ENCODE data around the gene STAT4.

Gene STAT4

DNA sequence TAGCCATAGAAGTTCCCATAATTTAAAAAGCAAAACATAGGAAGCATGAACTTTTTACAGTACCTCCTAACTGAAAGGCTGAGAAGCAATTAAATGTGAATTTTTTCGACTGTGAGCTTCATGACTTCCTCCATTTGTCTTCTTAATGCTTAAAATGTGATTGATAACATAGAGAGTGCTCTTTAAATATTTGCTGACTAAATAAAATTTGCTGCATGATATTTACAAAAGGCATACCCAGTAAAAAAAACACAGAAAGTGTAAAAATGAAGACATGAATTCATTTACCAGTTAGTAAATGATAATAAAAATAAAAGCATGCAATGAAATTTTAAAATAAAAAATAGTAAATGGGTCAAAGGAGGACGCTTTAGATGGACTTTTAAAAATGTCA lies 21.9 kb downstream of the STAT4 start:
- DNase-seq: no peak

DNA sequence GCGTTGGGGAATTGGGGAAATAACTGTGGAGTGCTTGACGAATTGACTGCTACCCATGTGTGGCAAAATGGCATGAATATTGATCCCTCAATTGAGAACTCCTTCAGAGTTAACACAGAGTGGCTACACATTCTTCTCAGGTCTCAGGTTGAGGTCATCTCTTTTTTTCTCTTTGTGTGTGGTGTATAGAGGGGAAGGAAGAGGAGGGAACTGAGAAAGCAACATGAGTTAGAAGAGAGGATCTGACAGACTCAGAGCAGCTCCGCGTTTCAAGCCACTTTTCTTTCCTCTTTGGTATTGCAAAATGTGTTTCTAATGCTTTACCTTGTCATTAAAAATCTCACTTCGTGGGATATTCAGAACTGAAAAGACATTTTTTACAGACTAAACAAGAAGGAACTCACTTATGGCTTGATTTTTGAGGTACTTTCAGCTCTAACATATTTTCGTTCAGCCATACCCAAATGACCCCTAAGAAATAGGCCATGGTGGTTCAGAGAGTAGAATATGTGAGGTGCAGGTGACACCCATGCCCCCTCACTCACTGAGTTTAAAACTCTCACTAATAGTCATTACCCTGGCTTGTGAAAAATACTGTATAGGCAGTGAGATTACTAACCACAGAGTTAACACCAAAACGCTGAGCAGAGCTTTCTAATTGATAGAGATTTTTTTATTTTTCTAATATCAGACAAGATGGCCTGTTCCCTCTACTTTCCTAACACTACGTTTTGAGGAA lies 22.5 kb downstream of the STAT4 start:
- no peak for DNase-seq

DNA sequence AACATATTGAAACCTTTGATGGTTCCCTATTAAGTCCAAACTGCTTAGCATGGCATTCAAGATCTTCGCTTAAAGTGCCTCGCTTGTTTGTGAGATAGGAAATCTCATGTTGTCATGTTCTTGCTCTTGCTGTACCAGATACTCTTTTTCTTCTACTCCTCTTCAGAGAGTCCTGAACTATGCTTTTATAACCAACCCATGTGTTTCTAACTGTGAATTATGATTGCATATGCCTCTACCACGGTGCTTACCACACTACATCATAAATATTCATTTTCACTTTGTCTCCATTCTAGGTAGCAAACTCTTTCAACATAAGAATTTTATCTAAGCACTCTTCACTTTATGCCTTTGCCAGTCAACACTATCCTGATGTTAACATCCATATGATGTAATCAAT lies 23.6 kb downstream of the STAT4 start:
- DNase-seq: no peak

DNA sequence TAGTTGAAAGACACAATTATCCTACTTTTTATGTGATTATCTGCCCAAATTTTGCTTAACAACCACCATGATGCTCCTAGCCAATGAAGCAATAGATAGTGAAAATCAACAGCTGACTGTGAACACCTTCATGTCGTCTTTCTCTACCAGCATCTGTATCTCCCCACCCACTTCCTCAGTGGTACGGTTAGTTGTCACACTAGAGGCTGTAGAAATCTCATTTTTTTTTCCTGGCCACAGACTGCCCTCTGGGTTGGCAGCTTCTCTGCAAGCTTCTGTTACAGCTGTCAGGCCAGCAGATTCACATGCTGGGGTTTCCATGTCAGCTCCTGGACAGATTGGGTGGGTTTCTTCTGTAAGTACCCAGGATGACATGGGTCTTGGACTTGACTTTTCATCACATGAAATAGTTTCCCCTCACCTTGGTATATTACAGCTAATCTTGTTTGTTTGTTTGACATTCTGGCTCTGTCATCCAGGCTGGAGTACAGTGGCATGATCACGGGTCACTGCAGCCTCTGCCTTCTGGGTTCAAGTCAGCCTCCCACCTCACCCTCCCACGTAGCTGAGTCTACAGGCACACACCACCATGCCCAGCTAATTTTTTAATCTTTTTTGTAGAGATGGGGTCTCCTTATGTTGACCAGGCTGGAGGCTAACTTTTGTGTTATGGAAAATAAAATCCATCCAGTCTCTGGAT lies 24.3 kb downstream of the STAT4 start:
- no peak for DNase-seq

DNA sequence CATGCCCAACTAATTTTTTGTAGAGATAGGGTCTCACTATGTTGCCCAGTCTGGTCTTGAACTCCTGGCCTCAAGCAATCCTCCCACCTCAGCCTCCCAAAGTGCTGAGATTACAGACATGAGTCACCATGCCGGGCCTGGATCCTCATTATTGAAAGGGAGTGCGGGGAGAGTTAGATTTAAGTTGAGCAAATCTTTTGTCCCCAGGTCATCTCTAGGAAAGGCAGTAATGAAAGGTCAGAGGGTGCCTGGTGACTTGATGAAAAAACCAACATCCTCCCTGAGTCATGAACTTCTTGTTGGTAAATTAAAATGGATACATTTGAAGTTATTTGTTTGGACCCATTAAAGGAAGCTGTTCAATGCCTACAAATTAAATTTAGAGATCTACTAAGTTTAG lies 25.1 kb downstream of the STAT4 start:
- no peak for DNase-seq

DNA sequence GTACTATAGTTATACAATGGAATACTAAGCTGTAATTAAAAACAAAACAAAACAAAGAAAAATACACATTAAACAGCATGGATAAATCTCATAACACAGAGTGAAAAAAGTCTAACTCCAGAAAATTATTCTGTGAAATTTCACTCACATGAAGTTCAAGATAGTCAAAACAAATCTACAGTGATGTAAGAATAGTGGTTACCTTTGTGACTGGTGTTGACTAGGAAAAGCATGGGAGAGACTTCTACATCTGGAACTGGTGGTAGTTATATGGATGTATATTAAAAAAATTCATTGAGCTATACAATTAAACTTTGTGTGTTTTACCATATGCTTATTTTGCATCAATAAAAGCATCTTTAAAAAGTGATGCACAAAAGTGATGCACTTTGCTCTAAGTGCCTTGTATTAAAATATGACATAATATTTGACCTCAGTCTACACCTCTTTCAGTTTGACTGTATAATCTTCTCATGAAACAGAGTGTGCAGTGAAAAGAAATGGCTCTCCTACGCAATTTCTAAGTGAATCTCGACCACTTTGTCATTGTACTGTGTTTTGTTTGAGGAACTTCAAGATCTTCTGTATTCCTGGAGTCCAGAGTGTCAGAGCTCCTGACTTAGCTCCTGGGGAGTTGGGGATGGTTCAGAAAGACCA lies 28.0 kb downstream of the STAT4 start:
- no peak for DNase-seq

DNA sequence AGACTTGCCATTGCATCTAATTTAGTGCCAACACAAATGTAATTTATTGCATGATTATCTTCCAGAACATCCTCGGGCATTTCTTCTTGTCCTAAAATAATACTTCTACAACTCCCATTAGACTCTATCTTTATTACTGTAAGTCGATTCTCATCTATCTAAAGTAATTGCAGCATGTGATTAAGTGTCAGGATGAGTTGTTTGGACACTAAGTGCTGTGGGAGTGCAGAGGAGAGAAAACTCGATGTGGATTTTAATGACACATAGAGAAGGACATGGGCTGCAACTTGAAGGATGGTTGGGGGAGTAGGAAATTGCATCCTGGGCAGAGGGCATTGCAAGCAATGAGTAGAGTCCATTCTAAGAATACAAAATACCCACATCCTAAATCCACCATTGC lies 33.5 kb downstream of the STAT4 start:
- DNase-seq: no peak

DNA sequence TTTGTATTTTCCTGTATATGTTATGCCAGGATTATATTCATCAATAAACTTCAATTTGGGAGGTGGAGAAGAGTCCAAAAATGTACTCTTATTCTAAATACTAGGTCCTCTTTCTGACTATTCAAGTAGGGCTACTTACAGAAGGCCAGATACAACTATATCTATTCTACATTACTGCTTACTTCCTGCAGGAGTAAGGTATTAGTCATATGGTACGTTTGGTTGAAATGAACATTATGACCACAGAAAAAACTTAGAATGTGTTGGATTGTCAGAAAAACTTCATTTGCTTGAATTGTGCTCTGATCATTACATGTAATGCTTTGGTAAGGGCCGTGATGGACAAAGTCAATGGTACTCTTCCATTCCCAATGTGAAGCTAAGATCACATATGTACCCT lies 35.0 kb downstream of the STAT4 start:
- DNase-seq: no peak

DNA sequence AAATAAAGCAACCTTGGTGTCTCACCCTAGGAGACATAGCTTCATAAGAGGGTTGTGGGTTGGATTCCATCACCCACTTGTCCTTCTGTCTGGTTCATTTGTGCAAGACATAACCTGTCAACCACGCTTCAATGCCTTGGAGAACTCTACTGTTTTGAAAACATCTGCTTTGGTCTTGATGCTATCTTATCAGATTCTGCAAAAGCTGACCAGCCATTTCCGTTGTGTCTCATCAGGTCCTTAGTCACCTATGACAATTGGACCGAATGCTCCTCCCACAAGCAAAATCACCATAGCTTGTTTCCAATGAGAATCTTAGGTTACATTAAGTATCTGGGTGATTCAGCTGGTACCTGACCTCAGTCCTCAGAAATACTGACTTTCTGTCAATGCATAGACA lies 35.4 kb downstream of the STAT4 start:
- no peak for DNase-seq

DNA sequence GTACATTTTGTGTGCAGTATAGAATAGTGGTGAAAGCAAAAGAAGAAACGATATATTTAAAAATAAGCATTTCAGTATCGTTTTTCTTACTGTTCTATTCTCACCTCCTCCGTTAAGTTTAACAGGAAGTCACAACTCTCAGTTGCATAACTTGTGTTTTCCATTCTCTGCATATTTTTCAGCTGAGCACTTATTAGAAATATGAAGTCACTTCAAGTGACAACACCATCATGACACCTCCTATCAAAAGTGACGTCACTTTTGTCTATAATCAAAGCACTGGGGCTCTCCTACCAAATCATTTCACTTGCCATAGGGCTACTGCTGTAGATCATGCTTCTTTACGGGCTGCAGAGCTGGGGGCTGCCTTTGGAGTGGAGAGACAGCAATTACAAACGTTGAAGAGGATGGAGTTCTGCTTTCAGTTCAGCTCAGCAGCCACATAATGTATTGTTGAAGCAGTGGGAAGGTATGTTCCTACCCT lies 36.3 kb downstream of the STAT4 start:
- DNase-seq: no peak

DNA sequence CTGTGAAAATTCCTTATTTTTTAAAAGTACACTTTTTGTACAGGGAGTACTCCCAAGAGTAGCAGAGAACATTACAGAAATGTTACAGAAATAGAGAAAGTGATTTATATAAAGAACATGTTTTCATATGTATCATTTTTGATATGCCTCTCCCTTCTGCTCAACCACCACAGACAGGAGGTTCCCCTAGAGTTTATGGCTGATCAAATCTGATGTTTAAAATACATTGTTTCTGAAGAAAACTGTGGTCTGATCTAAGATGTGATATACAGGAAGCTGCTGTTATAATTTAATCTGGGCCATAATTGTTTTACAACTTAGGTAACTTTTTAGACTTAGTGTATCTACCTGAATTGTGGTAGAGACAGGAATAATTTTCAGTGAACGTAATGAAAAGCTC lies 37.0 kb downstream of the STAT4 start:
- DNase-seq: no peak

DNA sequence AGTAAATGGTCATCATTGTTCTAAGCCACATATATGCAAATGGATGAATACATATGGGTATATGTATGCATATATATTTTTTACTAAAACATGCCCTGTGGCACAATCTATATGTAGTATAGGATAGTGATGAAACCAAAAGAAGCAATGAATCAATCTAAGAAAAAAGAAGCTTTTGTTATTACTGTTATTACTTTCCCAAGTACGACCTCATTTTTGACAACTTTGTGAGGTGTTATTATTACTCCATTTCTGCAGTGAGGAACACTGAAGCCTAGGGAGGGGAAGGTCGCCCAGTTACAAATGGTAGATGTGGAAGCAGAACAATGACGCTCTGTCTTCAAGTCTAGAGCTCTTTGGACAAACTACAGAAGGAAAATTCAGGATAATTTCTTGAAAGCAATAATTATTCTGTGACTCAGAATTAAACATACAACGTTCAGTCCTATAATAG lies 38.3 kb downstream of the STAT4 start:
- no peak for DNase-seq

DNA sequence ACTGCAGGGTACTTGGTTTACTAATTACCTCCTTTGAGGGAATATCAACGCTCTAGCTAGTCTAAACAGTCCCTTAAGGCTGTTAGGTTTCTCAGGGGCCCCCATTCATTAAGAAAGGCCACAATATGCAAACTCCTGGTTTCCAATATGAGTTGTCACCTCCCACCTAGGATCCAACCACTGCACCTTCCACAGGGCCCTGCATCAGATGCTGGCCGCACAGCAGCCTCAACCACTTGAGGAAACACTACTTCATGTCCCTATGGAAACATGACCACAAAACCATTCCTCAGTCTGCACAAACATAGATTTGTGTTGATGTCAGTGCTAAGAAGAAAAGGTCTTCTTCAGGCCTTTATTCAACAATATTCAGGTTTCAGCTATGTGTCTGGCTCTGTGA lies 40.9 kb downstream of the STAT4 start:
- no peak for DNase-seq

DNA sequence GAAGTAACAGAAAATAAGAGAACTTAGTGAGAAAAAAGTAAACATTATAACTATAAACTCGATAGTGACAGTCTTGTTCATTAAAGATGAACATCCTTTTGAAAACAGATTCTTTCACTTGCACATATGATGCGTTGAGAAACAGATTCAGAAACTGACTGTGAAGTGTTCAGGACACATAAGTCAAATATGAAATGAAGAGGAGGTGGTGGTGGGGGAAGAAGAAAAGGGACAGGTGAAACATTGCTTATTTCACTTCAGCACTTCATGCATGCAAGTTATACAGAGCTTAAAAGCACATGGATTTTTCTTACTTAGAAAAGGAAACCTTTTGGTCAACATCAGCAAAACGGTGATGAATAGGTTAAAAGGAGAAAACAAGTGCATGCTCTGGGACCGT lies 42.5 kb downstream of the STAT4 start:
- DNase-seq: no peak

DNA sequence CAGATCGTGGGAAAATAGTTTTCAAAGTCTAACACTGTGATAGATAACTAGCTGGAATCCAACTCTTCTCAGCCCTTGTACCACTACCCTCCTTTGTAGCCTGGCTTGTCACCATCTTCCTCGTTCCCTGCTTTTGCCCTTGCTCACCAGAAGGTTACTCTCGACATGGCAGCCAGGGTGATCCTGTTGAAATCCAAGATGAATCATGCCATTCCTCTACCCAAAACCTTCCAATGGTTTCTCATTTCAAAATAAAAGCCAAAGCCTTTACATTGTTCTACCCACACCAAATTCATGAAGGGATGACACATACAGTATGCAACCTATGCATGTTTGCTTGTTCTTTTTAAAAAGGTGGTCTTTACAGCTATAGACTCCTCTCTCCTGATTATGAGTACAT lies 45.7 kb downstream of the STAT4 start:
- no peak for DNase-seq

DNA sequence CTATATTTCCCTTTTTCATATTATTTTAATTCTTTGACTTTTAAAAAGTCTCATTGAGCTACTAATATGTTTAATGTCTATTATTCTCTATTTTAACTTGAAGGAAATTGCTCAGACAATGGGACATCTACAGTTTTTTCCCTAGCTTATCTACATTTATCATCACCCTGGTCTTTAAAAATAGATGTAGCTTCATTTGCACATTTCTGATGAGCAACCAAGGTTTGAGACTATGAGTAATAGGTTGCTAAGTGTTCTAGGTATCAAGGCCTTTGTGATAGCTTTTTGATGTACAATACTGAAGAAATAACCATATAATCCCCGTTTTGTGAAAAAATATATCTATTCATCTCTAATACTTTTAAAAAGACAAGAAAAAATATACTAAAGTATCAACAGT lies 47.0 kb downstream of the STAT4 start:
- DNase-seq: no peak

DNA sequence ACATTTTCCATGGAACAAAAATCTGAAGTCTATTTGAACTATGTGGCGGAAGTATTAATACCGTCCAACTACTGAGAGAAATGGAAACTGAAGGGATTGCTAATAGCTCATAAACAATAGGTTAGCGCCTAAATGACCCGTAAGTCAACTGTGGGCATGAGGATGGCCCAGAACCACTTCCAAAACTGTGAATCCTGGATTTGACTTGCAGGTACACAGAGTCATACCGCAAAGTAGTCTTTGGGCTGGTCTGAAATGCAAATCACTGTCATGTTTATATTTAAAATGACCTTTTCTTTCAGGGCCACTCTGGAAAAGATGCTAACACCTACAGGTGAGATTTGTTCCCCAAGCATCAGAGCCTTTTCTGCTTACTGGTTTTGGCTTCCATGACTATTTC lies 50.6 kb downstream of the STAT4 start:
- no peak for DNase-seq

DNA sequence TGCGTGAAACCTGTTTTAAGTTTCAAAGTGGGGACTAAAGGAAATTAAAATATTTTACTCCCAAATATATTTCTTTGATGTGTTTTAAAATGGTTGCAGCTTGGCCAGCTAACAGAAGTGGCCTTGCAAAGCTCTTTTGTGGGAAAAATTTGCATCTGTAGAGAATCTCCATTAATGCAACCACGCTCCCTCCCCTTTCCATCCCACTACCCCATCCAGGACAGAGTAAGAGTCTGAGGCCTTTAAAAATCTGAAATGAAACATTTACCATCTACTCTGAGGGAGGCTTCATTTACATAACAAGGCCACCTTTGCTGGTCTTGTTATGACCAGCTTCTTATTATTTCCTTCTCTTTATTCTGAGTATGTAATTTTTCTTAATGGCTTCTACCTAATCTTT lies 63.5 kb downstream of the STAT4 start:
- DNase-seq: no peak

DNA sequence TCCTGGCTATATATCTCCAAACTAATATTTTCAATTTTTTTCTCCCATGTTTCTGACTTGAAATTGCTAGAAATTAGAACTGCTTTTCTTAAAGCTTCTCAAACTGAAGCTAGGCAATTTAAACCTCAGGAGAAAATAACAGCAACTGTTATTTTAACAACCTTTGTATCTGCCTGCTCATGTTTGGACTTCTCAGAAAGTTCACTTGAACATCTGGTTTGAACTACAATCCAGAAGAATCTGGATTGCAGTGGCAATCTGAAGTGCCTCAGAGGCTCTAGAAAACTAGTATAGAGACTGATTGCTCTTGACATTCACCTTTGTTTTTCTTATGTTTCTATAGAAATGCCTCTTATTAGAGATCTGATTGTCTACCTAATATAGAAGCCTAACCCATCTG lies 64.1 kb downstream of the STAT4 start:
- DNase-seq: no peak

DNA sequence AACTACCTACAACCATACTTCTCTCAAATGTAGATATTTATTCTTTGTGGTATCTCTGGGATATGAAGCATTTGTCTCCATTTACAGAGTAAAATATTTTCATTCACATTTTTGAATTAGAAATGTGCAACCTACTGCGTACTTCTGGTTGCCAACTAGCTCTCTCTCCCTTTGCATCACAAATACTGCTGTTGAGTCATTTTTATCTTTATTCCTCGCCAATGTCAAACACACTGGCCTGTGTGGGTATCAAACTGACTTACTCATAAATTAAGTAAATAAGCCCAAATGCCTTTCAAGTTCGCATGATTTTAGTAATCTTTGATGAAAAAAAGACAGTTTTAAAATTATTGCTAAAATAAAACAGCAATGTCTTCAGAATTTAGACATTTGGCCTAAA lies 67.3 kb downstream of the STAT4 start:
- DNase-seq: no peak

DNA sequence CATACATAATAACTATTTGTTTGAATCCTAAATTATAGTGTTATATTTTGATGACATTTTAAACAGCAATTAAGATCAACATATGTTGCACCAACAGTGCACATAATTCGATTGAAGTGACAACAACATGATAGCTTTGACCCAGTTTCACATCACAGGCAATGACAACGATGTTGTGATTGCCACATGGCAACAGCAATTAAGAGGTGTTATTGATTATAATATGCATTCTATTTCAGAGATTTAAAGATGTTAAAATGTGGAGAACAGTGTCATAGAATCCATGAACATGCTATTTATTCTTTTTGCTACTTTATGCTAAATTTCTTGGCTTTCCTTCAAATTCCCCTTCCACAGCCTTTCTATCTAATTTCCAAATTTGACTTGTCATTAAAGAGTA lies 68.5 kb downstream of the STAT4 start:
- no peak for DNase-seq

DNA sequence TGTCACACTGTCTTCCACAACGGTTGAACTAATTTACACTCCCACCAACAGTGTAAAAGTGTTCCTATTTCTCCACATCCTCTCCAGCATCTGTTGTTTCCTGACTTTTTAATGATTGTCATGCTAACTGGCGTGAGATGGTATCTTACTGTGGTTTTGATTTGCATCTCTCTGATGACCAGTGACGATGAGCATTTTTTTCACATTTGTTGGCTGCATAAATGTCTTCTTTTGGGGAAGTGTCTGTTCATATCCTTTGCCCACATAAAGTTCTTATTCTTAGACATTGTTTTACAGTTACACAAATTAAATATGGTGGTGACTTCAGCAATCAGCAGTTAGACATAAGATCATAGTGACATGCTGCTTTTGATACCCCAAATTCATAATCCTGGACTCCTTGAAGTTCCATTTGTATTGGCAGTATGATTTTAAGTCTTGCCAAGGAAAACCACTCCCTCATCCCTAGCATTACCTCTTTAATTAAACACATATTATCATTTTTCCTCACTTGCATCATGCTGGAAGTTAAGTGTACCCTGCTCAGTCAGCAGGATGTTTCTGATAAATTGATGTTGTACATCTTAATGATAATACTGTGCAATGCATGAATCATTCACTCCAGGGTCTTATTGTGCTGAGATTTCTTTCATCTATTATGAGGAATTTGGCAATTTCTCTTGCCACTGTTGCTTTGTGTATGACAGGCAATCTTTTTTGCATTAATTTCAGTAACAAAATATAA lies 69.2 kb downstream of the STAT4 start:
- DNase-seq: no peak

DNA sequence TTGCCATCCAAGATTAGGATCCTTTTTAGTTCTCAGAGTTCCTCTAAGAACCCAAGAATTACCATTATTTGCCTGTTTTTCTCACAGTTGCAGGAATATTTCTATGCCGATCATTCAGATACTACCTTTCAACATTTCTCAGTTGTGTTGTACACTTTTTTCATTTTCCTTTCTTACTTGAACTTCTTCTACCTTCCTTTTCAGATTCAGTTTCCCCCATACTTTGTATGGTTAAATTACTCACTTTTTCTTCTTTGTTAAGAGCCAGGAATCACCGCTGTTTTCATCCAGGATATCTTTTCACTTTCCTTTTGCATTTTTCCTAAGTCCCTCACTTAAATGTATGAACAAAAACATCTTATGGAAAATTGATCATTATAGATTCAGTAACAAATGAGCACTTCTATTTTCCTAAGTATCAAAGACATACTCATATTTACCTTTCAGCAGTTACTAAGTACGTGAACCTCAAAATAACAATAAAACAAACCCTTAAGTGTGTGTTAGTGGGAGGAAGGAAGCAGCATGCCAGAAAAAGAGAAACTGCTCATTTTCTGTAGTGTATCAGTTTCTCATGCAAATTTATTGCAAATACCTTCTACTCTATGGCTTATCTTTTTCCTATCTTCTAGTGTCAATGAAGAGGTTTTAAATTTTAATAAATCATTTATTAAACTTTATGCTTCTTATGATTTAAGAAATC lies 72.5 kb downstream of the STAT4 start:
- no peak for DNase-seq

Data from KG1 (cell line).